OCI-LY1 (cell line): ENCODE data around the gene ABHD4.

Experiments
- CTCF ChIP-seq: fragments of 200-600 bp; sonication (generic), shearing (Covaris generic); IDR thresholded peaks from 2 replicates; pipeline ENCODE4 v1.5.1; 2017; ENCODE audit warnings: mild to moderate bottlenecking, antibody characterized with exemption, low read length, moderate library complexity, mixed read lengths
- EZH2 ChIP-seq: fragments of 200-600 bp; sonication (generic), shearing (Covaris generic); IDR thresholded peaks from 2 replicates; pipeline ENCODE4 v1.8.0; 2017; ENCODE audit warnings: borderline replicate concordance, mixed run types, mild to moderate bottlenecking, antibody characterized with exemption, low read length, moderate library complexity, mixed read lengths

- TF ChIP-seq CTCF = no peak
- no peak for TF ChIP-seq EZH2
Observed at GRCh38 chr14:22557846-22558220, 40.3 kb upstream of the ABHD4 start.
